Jurkat, Clone E6-1 (cell line): ENCODE results near the gene JAKMIP1.

Source experiments
- DNase-seq: peaks from one replicate; pipeline ENCODE4 v3.0.0-alpha.2; 2011; ENCODE audit warnings: low read depth, low spot score
- H3K4me3 ChIP-seq: 2 replicates; pipeline ENCODE4 v1.5.1; 2011; ENCODE audit warnings: mild to moderate bottlenecking, low read length, control low read depth, moderate library complexity

JAKMIP1 gene

GRCh38 chr4:6205973-6206372, 5.6 kb upstream of the JAKMIP1 start:
- no peak overlapping the region for H3K4me3 ChIP-seq
- DNase-seq: no peak

- no peak for DNase-seq
- H3K4me3 ChIP-seq: no peak overlapping the region
Measured at GRCh38 chr4:6205567-6205931, 5.2 kb upstream of the JAKMIP1 start.

GRCh38 chr4:6204871-6205566, 4.7 kb upstream of the JAKMIP1 start:
- no peak overlapping the region for H3K4me3 ChIP-seq
- DNase-seq: no peak

GRCh38 chr4:6204098-6204497, 3.7 kb upstream of the JAKMIP1 start:
- no peak overlapping the region for H3K4me3 ChIP-seq
- no peak for DNase-seq

GRCh38 chr4:6201580-6202091, 1.3 kb upstream of the JAKMIP1 start:
- DNase-seq: peak; percentile 91
- peak overlapping the region; percentile 82 for H3K4me3 ChIP-seq

- peak; percentile 54 for DNase-seq
- H3K4me3 ChIP-seq: peak overlapping the region; percentile 82
Measured at GRCh38 chr4:6200922-6201362, 593 bp upstream of the JAKMIP1 start.

GRCh38 chr4:6199422-6199921, 877 bp downstream of the JAKMIP1 start:
- peak overlapping the region; percentile 59 for H3K4me3 ChIP-seq
- DNase-seq: no peak

GRCh38 chr4:6198768-6199421, 1.5 kb downstream of the JAKMIP1 start:
- no peak for DNase-seq
- H3K4me3 ChIP-seq: peak overlapping the region; percentile 59

GRCh38 chr4:6198278-6198677, 2.1 kb downstream of the JAKMIP1 start:
- peak overlapping the region; percentile 5; the same call in 1 of the 2 replicates for H3K4me3 ChIP-seq
- no peak for DNase-seq

GRCh38 chr4:6197433-6198174, 2.7 kb downstream of the JAKMIP1 start:
- no peak overlapping the region for H3K4me3 ChIP-seq
- no peak for DNase-seq

GRCh38 chr4:6196871-6197270, 3.5 kb downstream of the JAKMIP1 start:
- DNase-seq: no peak

GRCh38 chr4:6196324-6196723, 4.0 kb downstream of the JAKMIP1 start:
- H3K4me3 ChIP-seq: no peak overlapping the region
- DNase-seq: no peak

More at GRCh38 chr4:6196871-6197270, 3.5 kb downstream of the JAKMIP1 start:
- H3K4me3 ChIP-seq: no peak overlapping the region

- no peak overlapping the region for H3K4me3 ChIP-seq
- DNase-seq: no peak
Measured at GRCh38 chr4:6195602-6196319, 4.6 kb downstream of the JAKMIP1 start.

- no peak for DNase-seq
- H3K4me3 ChIP-seq: no peak overlapping the region
Measured at GRCh38 chr4:6194458-6195195, 5.7 kb downstream of the JAKMIP1 start.

- DNase-seq: no peak
Measured at GRCh38 chr4:6193399-6193798, 7.0 kb downstream of the JAKMIP1 start.

GRCh38 chr4:6192245-6192644, 8.1 kb downstream of the JAKMIP1 start:
- no peak overlapping the region for H3K4me3 ChIP-seq
- DNase-seq: no peak

More at GRCh38 chr4:6193399-6193798, 7.0 kb downstream of the JAKMIP1 start:
- no peak overlapping the region for H3K4me3 ChIP-seq

- H3K4me3 ChIP-seq: no peak overlapping the region
- no peak for DNase-seq
Measured at GRCh38 chr4:6191448-6192130, 8.8 kb downstream of the JAKMIP1 start.

- H3K4me3 ChIP-seq: no peak overlapping the region
- DNase-seq: no peak
Measured at GRCh38 chr4:6190486-6190885, 9.9 kb downstream of the JAKMIP1 start.
